Suprapubic skin (tissue), 3 donors: ENCODE results near the gene NLRP1.

Source experiments
- EP300 ChIP-seq: sonication (generic); formaldehyde crosslinking; IDR thresholded peaks from one replicate; pipeline ENCODE4 v1.6.1; 2017; ENCODE audit warnings: antibody characterized with exemption
- TF ChIP-seq, protein P1 (sequence below), 2 donors: fragments of 200-600 bp in 1 of 2; fragments of 450-650 bp in 1 of 2; sonication (generic) in 1 of 2; IDR thresholded peaks; one replicate each; pipeline ENCODE4 v1.5.1; 2016 to 2019; ENCODE audit warnings: antibody characterized with exemption in 2 of 2, mild to moderate bottlenecking in 1 of 2, moderate library complexity in 1 of 2

DNA sequence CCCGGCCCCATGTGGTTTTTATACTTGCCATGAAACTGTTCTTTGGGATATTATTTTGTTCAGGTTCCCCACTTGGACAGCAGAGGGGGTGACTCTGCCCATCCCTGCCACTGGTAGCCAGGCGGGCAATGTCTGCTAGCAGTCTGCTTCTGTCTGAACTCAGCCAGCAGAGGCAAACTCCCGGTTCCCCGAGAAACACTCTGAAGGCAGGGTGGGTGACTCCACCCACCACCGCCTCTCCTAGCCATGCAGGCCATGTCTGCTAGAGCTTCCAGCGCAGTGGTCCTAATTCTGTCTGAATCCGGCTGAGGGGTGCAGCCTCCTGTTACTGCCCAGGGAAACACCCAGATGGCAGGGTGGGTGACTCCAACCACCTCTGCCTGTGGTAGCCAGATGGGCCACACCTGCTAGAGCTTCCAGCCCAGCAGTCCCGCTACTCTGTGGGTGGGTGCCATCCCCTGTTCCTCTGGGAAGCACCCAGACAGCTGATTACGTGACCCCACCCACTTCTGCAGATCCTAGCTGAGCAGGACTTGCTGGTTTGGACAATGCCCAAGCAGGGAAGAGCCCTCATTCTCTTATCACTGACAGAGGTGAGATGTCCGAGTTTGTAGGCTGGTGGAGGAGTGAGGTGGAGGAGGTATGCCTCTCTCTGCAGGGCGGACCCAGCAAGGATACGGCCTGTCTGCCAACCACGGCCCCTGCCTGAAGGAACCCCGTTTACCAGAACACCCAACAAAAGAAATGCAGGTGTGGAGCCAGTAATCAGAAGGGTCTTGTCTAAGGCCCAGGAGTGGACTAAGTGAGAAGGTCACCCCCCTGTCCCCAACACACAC lies 22.4 kb downstream of the NLRP1 start:
- TF ChIP-seq, protein P1, sequence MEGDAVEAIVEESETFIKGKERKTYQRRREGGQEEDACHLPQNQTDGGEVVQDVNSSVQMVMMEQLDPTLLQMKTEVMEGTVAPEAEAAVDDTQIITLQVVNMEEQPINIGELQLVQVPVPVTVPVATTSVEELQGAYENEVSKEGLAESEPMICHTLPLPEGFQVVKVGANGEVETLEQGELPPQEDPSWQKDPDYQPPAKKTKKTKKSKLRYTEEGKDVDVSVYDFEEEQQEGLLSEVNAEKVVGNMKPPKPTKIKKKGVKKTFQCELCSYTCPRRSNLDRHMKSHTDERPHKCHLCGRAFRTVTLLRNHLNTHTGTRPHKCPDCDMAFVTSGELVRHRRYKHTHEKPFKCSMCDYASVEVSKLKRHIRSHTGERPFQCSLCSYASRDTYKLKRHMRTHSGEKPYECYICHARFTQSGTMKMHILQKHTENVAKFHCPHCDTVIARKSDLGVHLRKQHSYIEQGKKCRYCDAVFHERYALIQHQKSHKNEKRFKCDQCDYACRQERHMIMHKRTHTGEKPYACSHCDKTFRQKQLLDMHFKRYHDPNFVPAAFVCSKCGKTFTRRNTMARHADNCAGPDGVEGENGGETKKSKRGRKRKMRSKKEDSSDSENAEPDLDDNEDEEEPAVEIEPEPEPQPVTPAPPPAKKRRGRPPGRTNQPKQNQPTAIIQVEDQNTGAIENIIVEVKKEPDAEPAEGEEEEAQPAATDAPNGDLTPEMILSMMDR (IDR thresholded peaks at IDR 0.05), result no peak
- no peak for TF ChIP-seq EP300
